Naive thymus-derived CD8-positive, alpha-beta T cell (primary cell): Measurements from ENCODE around the gene MGST1. TPM values are rescaled to one million over a fixed set of nuclear protein-coding genes. Genes with fewer than 3 reads are reported as not detected.
A peak's percentile ranks its signal among the peaks of the same experiment; 100 is the strongest.

ENCODE experiments used
- ATAC-seq, 2 donors: fragments of 150-1000 bp; cut with Tn5 transposase in 1 of 2; sonication (Bioruptor Pico), chemical (Tn5 transposase) in 1 of 2; 1 replicate in 1 of 2; 2 replicates in 1 of 2; pipeline ENCODE4 v1.10.0; 2021; ENCODE audit warnings: mild to moderate bottlenecking in 2 of 2, moderate library complexity in 2 of 2
- POLR2A ChIA-PET: fragments of 350-600 bp; sonication (Branson Sonifier 250); formaldehyde crosslinking; loops from one replicate; lab custom pipeline; 2021; ENCODE audit warnings: antibody characterized with exemption; lab: Charles Lee
- DNase-seq, 10 donors: peaks; one replicate each; pipeline versions ENCODE4 v3.0.0 to v3.0.0-alpha.2; 2020 to 2022
- H3K27ac Mint-ChIP-seq, 10 donors: one replicate each; pipeline ENCODE4 v1.8.0; 2020 to 2022; ENCODE audit warnings: mild to moderate bottlenecking in 10 of 10, mixed read lengths in 10 of 10, moderate library complexity in 4 of 10, inconsistent platforms in 1 of 10
- H3K27me3 Mint-ChIP-seq, 5 donors: one replicate each; pipeline ENCODE4 v1.8.0; 2021 to 2022; ENCODE audit warnings: mixed read lengths in 5 of 5
- H3K36me3 Mint-ChIP-seq, 3 donors: one replicate each; pipeline ENCODE4 v1.8.0; 2020 to 2022; ENCODE audit warnings: mixed read lengths in 3 of 3, mild to moderate bottlenecking in 2 of 3, inconsistent platforms in 1 of 3
- H3K4me1 Mint-ChIP-seq, 4 donors: one replicate each; pipeline ENCODE4 v1.8.0; 2021 to 2022; ENCODE audit warnings: mixed read lengths in 4 of 4
- H3K4me3 Mint-ChIP-seq, 10 donors: one replicate each; pipeline ENCODE4 v1.8.0; 2020 to 2022; ENCODE audit warnings: mild to moderate bottlenecking in 10 of 10, mixed read lengths in 10 of 10, moderate library complexity in 6 of 10, inconsistent platforms in 1 of 10
- H3K9me3 Mint-ChIP-seq, 9 donors: one replicate each; pipeline ENCODE4 v1.8.0; 2020 to 2022; ENCODE audit warnings: mixed read lengths in 9 of 9, mild to moderate bottlenecking in 3 of 9, inconsistent platforms in 1 of 9, moderate library complexity in 1 of 9
- polyA plus RNA-seq, 3 donors: library from polyadenylated mRNA; unstranded; fragments of 300-500 nt; fragmentation: Illumina TruSeq; gene quantifications; one replicate each; pipeline ENCODE4 v1.2.3, GENCODE V29; 2021
- total RNA-seq, 8 experiments: library from RNA in 2 of 8; stranded (reverse) in 2 of 8; gene quantifications; one replicate each; pipeline ENCODE4 v1.2.3 and lab custom pipeline; 2021 to 2026

The MGST1 gene
- total RNA-seq (not detected), polyA plus RNA-seq (under 1 TPM in 1 of 3 donors, not detected in 2; 0.75 TPM), total RNA-seq (lab: John Stamatoyannopoulos, UW) (0 to 0.17 (median 0) reads per million in 6 experiments)

DNA sequence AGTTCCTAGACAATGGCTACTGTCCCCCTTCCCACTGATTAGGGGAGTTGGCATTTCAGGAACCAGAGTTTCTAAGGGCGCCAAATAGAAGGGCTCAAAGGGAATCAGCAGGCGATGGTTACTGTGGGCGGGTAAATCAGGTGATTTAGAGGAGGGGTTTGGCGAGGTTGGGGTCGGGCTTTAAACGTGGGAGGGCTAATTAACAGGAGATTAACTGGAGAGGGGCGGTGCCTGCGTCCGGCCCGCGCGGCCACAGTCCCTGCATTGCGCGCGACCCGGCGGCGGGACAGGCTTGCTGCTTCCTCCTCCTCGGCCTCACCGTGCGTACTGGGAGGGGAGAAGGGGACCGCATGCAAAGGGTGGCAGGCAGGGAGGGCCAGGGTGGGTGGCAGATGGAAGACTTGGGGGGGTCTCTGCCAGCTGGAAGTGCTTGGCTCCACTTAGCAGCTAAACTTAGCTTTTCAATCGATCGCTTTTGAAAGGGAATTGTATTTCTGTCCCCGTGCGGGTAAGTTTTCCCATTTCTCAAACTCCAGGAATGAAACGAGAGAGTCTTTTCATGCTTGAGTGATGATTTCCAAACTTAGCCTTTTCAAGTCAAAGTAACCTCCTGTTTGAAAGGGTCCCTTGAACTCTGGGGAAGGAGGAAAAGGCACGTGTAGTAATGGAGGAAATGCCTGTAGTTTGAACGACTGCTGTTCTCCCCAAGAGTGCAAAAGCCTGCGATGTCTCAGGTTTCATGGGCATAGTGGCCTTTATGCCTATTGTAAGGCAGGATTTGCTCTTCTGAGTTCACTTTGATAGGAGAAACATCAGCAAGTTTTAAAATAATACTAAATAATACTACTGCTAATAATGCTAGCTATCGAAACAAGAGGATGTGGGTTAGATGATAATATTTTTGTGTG is at the start of gene MGST1:
TSS of gene MGST1 (plus strand) at position 255 of the 908 bp plus-strand sequence. CDS start 6,608 bp downstream, outside the sequence.
- DNase-seq: no peak
- no peaks in the 10 kb centered on the region for H3K4me1 Mint-ChIP-seq
- H3K27ac Mint-ChIP-seq: no peak within 1 kb of the TSS
- no peaks in the 10 kb centered on the region for H3K36me3 Mint-ChIP-seq
- H3K4me3 Mint-ChIP-seq: peak within 1 kb of the TSS in 1 of 10 donors; percentile 6
- peaks cover 8 to 21% (median 9%) of the 10 kb centered on the region in 5 donors for H3K27me3 Mint-ChIP-seq
- ATAC-seq: no peak
- POLR2A ChIA-PET: no interaction called here
- peaks cover 0 to 6% (median 2%) of the 10 kb centered on the region in 9 donors for H3K9me3 Mint-ChIP-seq

- ATAC-seq (no peak), DNase-seq (no peak)
- peaks cover 0 to 11% (median 4%) of the 10 kb centered on the region in 9 donors for H3K9me3 Mint-ChIP-seq
- H3K27me3 Mint-ChIP-seq: no peaks in the 10 kb centered on the region
- POLR2A ChIA-PET: no interaction called here
- H3K36me3 Mint-ChIP-seq: no peaks in the 10 kb centered on the region
- H3K4me3 Mint-ChIP-seq: no peak overlapping the region
- no peaks in the 10 kb centered on the region for H3K4me1 Mint-ChIP-seq
- no peak overlapping the region for H3K27ac Mint-ChIP-seq
These were observed 48.0 kb upstream of the MGST1 start for GRCh38 chr12:16299403-16299802.

DNA sequence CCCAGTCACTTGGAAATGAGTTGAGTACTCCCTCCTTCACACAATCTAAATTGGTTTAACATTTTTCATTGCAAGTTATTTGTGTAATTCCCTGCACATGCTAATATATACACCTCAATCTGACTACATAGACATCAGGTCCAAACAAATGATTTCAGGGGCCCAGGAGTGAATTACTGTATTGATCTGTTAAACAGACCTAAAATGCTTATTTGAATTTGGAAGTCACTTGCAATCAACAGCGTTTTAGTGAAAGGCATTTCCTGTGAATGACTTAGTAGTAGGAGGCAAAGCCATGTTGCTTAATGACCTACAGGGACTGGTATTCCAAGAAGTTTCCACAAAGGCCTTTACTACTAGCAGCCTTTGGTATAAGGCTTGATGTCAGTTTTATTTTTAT is 47.3 kb upstream of the MGST1 start:
- Mint-ChIP-seq H3K4me1 (no peaks in the 10 kb centered on the region), H3K9me3 (peaks cover 0 to 11% (median 4%) of the 10 kb centered on the region in 9 donors), H3K27me3 (no peaks in the 10 kb centered on the region), H3K4me3 (no peak overlapping the region), H3K36me3 (no peaks in the 10 kb centered on the region), H3K27ac (no peak overlapping the region)
- DNase-seq (no peak), ATAC-seq (no peak)
- POLR2A ChIA-PET: no interaction called here

GRCh38 chr12:16300736-16301135 is 46.7 kb upstream of the MGST1 start:
- ATAC-seq (no peak), DNase-seq (no peak)
- Mint-ChIP-seq H3K27me3 (no peaks in the 10 kb centered on the region), H3K9me3 (peaks cover 0 to 11% (median 4%) of the 10 kb centered on the region in 9 donors), H3K36me3 (no peaks in the 10 kb centered on the region), H3K4me3 (no peak overlapping the region), H3K27ac (no peak overlapping the region), H3K4me1 (no peaks in the 10 kb centered on the region)
- POLR2A ChIA-PET: no interaction called here

DNA sequence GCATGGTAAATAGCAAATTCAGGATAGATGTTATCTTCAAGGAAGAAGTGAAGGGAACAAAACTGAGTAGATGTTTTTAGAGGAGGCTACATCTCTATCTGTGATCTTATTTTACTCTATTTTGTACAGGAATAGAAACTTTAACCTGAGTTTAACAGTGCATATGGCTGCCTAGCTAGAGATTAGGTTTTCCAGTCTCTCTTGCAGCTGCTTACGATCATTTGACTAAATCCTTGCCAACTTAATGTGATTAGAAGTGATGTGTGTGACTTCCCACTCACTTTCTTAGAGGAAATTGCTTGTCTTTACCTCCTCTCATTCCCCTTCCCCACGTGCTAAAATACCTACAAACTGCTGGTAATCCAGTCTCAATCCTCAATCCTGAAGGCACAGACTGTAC is 43.5 kb upstream of the MGST1 start:
- no peak overlapping the region for H3K4me3 Mint-ChIP-seq
- no peaks in the 10 kb centered on the region for H3K27me3 Mint-ChIP-seq
- no peak for ATAC-seq
- H3K9me3 Mint-ChIP-seq: peaks cover 0 to 15% (median 10%) of the 10 kb centered on the region in 9 donors
- no peaks in the 10 kb centered on the region for H3K36me3 Mint-ChIP-seq
- H3K4me1 Mint-ChIP-seq: no peaks in the 10 kb centered on the region
- DNase-seq: no peak
- H3K27ac Mint-ChIP-seq: no peak overlapping the region
- POLR2A ChIA-PET: no interaction called here

DNA sequence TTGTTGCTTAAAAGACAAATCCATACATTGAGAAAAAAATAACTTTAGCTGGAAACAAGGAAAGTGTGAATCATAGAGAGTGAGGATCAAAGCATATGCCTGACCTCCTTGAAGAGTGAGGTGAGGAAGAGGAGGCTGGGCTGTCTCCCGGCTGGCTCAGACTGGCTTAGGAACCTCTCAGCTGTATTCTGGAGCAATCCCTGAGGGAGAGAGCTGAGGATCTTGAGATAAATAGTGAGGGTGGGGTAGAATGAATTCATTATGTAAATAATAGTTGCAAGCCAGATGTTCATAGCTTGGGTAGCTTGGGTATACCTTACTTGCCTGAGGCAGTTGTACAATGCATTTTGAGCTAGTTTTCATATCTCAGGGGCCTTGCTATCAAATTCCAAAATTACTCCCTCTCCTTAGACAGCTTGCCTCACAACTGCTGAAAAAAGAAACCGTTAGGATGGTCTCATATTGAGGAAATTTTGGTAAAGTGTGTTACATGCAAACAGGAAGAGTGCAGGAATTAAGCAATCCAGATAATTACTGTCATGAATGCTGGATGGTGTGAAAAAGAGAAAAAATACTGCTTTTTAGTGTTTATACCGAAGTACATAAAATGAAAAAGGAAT is 39.5 kb upstream of the MGST1 start:
- H3K9me3 Mint-ChIP-seq: peaks cover 4 to 39% (median 24%) of the 10 kb centered on the region in 9 donors
- H3K27ac Mint-ChIP-seq: peak overlapping the region in 1 of 10 donors; percentile 10
- peaks cover 0 to 2% (median 0%) of the 10 kb centered on the region in 4 donors for H3K4me1 Mint-ChIP-seq
- POLR2A ChIA-PET: no interaction called here
- H3K27me3 Mint-ChIP-seq: no peaks in the 10 kb centered on the region
- H3K4me3 Mint-ChIP-seq: no peak overlapping the region
- no peaks in the 10 kb centered on the region for H3K36me3 Mint-ChIP-seq
- ATAC-seq (no peak), DNase-seq (no peak)

DNA sequence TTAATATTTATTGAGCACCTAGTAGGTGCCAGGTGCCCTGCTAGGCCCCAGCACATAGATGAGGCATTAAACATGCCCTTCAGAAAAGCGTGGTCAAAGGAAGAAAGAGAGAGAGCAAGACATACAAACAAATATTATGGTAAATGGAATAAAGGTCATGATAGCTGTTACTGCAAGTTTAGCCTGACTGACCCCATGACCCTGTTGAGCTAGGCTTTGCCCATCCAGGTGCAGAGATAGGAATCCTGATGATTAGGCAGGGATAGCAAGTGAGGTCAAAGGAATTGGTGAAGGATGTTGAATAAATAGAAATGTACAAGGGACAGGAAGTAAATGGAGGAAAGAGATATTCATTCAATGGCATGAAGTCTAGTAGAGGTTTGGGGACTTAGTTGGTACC is 36.5 kb upstream of the MGST1 start:
- Mint-ChIP-seq H3K4me3 (no peak overlapping the region), H3K27ac (no peak overlapping the region), H3K9me3 (peaks cover 3 to 43% (median 22%) of the 10 kb centered on the region in 9 donors), H3K4me1 (peaks cover 0 to 2% (median 0%) of the 10 kb centered on the region in 4 donors), H3K36me3 (no peaks in the 10 kb centered on the region), H3K27me3 (peaks cover 0 to 5% (median 0%) of the 10 kb centered on the region in 5 donors)
- ATAC-seq (no peak), DNase-seq (no peak)
- POLR2A ChIA-PET: no interaction called here

DNA sequence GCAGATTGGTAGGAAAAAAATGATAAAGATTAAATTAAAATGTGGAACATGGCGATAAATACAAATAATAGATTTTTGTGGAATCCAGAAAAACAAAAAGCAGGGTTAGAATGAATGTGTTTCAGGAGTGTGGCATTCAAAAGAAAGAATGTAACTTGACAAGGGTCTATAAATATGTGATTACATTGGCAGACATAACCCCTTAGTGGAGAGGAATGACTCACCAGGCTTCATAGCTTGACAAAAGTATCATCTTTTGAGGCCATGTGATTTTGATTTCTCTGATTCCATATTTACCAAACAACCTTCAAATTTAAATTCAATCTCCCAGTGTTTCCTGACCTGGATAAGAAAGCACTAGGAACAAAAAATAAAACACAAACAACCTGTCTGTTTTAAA is 24.4 kb upstream of the MGST1 start:
- POLR2A ChIA-PET: no interaction called here
- H3K9me3 Mint-ChIP-seq: peaks cover 3 to 25% (median 10%) of the 10 kb centered on the region in 9 donors
- DNase-seq: no peak
- H3K4me1 Mint-ChIP-seq: no peaks in the 10 kb centered on the region
- no peaks in the 10 kb centered on the region for H3K27me3 Mint-ChIP-seq
- ATAC-seq: no peak
- peaks cover 0 to 5% (median 0%) of the 10 kb centered on the region in 3 donors for H3K36me3 Mint-ChIP-seq
- H3K27ac Mint-ChIP-seq: no peak overlapping the region
- no peak overlapping the region for H3K4me3 Mint-ChIP-seq

- DNase-seq (no peak), ATAC-seq (no peak)
- Mint-ChIP-seq H3K27me3 (no peaks in the 10 kb centered on the region), H3K27ac (no peak overlapping the region), H3K9me3 (peaks cover 3 to 31% (median 15%) of the 10 kb centered on the region in 9 donors), H3K36me3 (peaks cover 0 to 9% (median 0%) of the 10 kb centered on the region in 3 donors), H3K4me1 (no peaks in the 10 kb centered on the region), H3K4me3 (no peak overlapping the region)
- POLR2A ChIA-PET: no interaction called here
These were observed 23.8 kb upstream of the MGST1 start for GRCh38 chr12:16323638-16324037.

GRCh38 chr12:16324272-16324671 is 23.2 kb upstream of the MGST1 start:
- Mint-ChIP-seq H3K27me3 (no peaks in the 10 kb centered on the region), H3K36me3 (peaks cover 0 to 9% (median 0%) of the 10 kb centered on the region in 3 donors), H3K4me3 (no peak overlapping the region), H3K27ac (no peak overlapping the region), H3K9me3 (peaks cover 3 to 33% (median 15%) of the 10 kb centered on the region in 9 donors), H3K4me1 (no peaks in the 10 kb centered on the region)
- no peak for ATAC-seq
- POLR2A ChIA-PET: no interaction called here
- DNase-seq: no peak

DNA sequence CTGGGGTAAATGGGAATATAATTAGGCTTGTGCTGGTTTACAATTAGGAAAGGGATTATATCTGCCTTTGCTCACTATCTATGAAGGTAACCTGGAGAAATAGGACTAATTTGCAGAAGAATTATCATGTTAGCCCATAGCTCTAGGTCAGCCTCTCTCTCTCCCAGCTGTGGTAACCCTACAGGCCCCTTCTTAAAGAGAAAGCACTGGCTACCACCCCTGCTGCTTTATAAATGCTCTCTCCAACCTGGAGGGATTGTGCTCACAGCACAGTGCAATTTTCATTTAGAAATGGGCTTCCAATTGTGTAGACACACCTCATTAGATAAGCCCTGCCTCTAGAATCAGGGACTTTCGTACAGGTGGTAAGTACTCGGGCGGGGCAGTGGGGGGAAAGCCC is 22.7 kb upstream of the MGST1 start:
- DNase-seq (no peak), ATAC-seq (no peak)
- Mint-ChIP-seq H3K9me3 (peaks cover 3 to 33% (median 15%) of the 10 kb centered on the region in 9 donors), H3K36me3 (peaks cover 0 to 9% (median 0%) of the 10 kb centered on the region in 3 donors), H3K4me3 (no peak overlapping the region), H3K27ac (no peak overlapping the region), H3K27me3 (no peaks in the 10 kb centered on the region), H3K4me1 (no peaks in the 10 kb centered on the region)
- POLR2A ChIA-PET: no interaction called here

DNA sequence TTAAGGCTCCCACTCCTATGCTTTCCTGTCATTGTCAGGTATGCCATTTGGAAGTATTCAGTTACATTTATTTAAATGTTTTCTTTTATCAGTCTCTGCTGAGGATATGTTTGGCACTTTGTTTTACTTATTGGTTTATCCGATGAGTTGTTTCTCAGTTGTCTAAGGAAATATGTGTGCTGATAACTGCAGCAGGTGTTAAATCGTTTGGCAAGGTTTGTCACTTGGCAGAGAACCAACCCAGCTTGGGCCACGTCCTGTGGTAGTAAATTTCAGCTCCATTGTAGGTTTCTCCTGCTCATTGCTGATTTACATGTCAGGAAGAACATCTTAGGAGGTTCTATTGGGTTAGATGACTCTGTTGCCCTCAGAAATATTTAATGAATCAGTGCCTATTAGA is 22.0 kb upstream of the MGST1 start:
- no peak overlapping the region for H3K4me3 Mint-ChIP-seq
- H3K36me3 Mint-ChIP-seq: peaks cover 0 to 9% (median 0%) of the 10 kb centered on the region in 3 donors
- peaks cover 3 to 29% (median 15%) of the 10 kb centered on the region in 9 donors for H3K9me3 Mint-ChIP-seq
- H3K27ac Mint-ChIP-seq: no peak overlapping the region
- ATAC-seq (no peak), DNase-seq (no peak)
- no peaks in the 10 kb centered on the region for H3K27me3 Mint-ChIP-seq
- H3K4me1 Mint-ChIP-seq: no peaks in the 10 kb centered on the region
- POLR2A ChIA-PET: no interaction called here

DNA sequence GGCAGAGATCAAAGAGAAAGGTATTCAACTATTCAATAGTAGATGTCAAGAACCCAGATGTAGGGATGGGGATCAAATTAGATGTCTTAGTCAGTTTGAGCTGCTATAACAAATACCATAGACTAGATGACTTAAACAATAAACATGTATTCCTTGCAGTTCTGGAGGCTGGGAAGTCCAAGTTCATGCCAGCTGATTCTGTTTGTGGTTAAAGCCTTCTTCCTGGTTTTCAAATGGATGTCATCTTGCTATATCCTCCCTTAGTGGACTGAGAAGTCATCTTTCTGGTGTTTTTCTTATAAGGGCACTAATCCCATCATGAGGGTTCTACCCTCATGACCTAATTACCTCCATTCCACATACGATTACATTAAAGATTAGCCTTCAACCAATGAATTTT is 19.5 kb upstream of the MGST1 start:
- Mint-ChIP-seq H3K27ac (no peak overlapping the region), H3K9me3 (peaks cover 3 to 18% (median 13%) of the 10 kb centered on the region in 9 donors), H3K4me3 (no peak overlapping the region), H3K36me3 (peaks cover 0 to 9% (median 0%) of the 10 kb centered on the region in 3 donors), H3K4me1 (no peaks in the 10 kb centered on the region), H3K27me3 (no peaks in the 10 kb centered on the region)
- POLR2A ChIA-PET: no interaction called here
- no peak for ATAC-seq
- DNase-seq: no peak
